Uterus (tissue), 2 donors: ENCODE measurements around the gene CTSK.

ENCODE experiments used
- POLR2A ChIP-seq, 2 donors: fragments of 450-650 bp; IDR thresholded peaks; one replicate each; pipeline ENCODE4 v1.6.1; 2016; ENCODE audit warnings: antibody characterized with exemption in 2 of 2, mild to moderate bottlenecking in 1 of 2, moderate library complexity in 1 of 2
- TF ChIP-seq, protein P1 (sequence below), 4 experiments: fragments of 200-600 bp in 2 of 4; fragments of 450-650 bp in 2 of 4; sonication (generic) in 2 of 4; IDR thresholded peaks; one replicate each; pipeline ENCODE4 v1.5.1; 2016 to 2019; ENCODE audit warnings: antibody characterized with exemption in 4 of 4, mild to moderate bottlenecking in 2 of 4, moderate library complexity in 1 of 4

DNA sequence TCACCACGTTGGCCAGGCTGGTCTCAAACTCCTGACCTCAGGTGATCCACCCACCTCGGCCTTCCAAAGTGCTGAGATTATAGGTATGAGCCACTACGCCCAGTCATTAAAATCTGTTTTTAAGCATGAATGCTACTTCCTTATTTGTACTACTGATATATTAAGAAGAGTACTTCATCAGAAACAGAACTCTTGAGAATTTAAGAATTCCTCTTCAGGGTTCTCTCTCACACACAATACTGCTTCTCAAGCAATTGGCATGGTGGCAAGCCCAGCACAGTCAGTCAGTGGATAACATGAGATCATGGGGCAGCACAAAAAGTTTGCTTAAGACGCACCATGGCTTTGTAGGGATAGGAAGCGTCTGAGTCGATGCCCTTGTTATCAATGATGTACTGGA lies 56.6 kb downstream of the CTSK start:
- TF ChIP-seq, protein P1, sequence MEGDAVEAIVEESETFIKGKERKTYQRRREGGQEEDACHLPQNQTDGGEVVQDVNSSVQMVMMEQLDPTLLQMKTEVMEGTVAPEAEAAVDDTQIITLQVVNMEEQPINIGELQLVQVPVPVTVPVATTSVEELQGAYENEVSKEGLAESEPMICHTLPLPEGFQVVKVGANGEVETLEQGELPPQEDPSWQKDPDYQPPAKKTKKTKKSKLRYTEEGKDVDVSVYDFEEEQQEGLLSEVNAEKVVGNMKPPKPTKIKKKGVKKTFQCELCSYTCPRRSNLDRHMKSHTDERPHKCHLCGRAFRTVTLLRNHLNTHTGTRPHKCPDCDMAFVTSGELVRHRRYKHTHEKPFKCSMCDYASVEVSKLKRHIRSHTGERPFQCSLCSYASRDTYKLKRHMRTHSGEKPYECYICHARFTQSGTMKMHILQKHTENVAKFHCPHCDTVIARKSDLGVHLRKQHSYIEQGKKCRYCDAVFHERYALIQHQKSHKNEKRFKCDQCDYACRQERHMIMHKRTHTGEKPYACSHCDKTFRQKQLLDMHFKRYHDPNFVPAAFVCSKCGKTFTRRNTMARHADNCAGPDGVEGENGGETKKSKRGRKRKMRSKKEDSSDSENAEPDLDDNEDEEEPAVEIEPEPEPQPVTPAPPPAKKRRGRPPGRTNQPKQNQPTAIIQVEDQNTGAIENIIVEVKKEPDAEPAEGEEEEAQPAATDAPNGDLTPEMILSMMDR (IDR thresholded peaks at IDR 0.05) = no peak
- no peak for TF ChIP-seq POLR2A (IDR thresholded peaks at IDR 0.05)
